Activated B cell treated with CpG ODN at 0.5 μM for 24 hours (primary cell): ENCODE results near the gene MIS18A. TPM values are rescaled to one million over a fixed set of nuclear protein-coding genes. Genes with fewer than 3 reads are reported as not detected.

ENCODE experiments used
- ATAC-seq: fragments of 200-7000 bp; cut with Tn5 transposase; one replicate; pipeline ENCODE4 v1.10.0; 2021; ENCODE audit warnings: low read depth, mild to moderate bottlenecking, moderate library complexity
- CTCF ChIA-PET: fragments of 350-600 bp; sonication (Branson Sonifier 250); formaldehyde crosslinking; loops from one replicate; lab custom pipeline; 2021; ENCODE audit warnings: antibody characterized with exemption; lab: Charles Lee
- POLR2A ChIA-PET: fragments of 350-600 bp; sonication (Branson Sonifier 250); formaldehyde crosslinking; loops from one replicate; lab custom pipeline; 2021; ENCODE audit warnings: antibody characterized with exemption; lab: Charles Lee
- DNase-seq: peaks from one replicate; pipeline ENCODE4 v3.0.0; 2022
- H3K27ac Mint-ChIP-seq: one replicate; pipeline ENCODE4 v1.8.0; 2020; ENCODE audit warnings: mixed read lengths
- H3K27me3 Mint-ChIP-seq: one replicate; pipeline ENCODE4 v1.8.0; 2021; ENCODE audit warnings: mixed read lengths
- H3K36me3 Mint-ChIP-seq: one replicate; pipeline ENCODE4 v1.8.0; 2021; ENCODE audit warnings: low read depth, mixed read lengths
- H3K4me1 Mint-ChIP-seq: one replicate; pipeline ENCODE4 v1.8.0; 2021; ENCODE audit warnings: mixed read lengths
- H3K4me3 Mint-ChIP-seq: one replicate; pipeline ENCODE4 v1.8.0; 2020; ENCODE audit warnings: mild to moderate bottlenecking, mixed read lengths
- H3K9me3 Mint-ChIP-seq: one replicate; pipeline ENCODE4 v1.8.0; 2020; ENCODE audit warnings: mixed read lengths
- intact Hi-C: fragments of 100-400 bp; cut with micrococcal nuclease; formaldehyde crosslinking; loops from one replicate; pipeline ENCODE4 v1.15.1; 2024
- total RNA-seq: library from RNA; stranded (reverse); gene quantifications from 2 replicates; pipeline ENCODE4 v1.2.3, GENCODE V29; 2022
- TF ChIP-seq, protein P1 (sequence below): fragments of 200-600 bp; IDR thresholded peaks from one replicate; pipeline ENCODE4 v1.8.0; 2022; ENCODE audit warnings: antibody characterized with exemption, mild to moderate bottlenecking

Gene MIS18A
- total RNA-seq, 1 donor from 2014 or later: 7.7 TPM

DNA sequence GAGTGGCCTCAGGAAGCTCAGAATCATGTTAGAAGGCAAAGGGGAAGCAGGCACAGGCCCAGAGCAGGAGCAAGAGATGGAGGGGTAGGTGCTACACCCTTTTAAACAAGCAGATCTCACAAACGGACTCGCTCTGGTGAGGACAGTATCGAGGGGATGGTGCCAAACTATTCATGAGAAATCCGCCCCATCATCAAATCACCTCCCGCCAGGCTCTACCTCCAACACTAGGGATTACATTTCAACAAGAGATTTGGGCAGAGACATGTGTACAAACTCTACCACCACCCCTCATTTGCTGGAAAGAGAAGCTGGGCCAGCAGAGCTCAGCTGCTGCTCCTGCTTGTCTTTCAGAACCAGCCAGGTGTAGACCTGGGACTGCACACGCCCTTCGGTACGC lies 32.9 kb downstream of the MIS18A start:
- Mint-ChIP-seq H3K27me3 (peaks cover 12% of the 10 kb centered on the region), H3K9me3 (peaks cover 8% of the 10 kb centered on the region), H3K4me3 (no peak overlapping the region), H3K27ac (no peak overlapping the region), H3K4me1 (no peaks in the 10 kb centered on the region), H3K36me3 (no peaks in the 10 kb centered on the region)
- TF ChIP-seq, protein P1, sequence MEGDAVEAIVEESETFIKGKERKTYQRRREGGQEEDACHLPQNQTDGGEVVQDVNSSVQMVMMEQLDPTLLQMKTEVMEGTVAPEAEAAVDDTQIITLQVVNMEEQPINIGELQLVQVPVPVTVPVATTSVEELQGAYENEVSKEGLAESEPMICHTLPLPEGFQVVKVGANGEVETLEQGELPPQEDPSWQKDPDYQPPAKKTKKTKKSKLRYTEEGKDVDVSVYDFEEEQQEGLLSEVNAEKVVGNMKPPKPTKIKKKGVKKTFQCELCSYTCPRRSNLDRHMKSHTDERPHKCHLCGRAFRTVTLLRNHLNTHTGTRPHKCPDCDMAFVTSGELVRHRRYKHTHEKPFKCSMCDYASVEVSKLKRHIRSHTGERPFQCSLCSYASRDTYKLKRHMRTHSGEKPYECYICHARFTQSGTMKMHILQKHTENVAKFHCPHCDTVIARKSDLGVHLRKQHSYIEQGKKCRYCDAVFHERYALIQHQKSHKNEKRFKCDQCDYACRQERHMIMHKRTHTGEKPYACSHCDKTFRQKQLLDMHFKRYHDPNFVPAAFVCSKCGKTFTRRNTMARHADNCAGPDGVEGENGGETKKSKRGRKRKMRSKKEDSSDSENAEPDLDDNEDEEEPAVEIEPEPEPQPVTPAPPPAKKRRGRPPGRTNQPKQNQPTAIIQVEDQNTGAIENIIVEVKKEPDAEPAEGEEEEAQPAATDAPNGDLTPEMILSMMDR: no peak
- POLR2A ChIA-PET: no interaction called here
- DNase-seq: no peak
- CTCF ChIA-PET: no interaction called here
- intact Hi-C loops: no loop called here
- no peak for ATAC-seq

DNA sequence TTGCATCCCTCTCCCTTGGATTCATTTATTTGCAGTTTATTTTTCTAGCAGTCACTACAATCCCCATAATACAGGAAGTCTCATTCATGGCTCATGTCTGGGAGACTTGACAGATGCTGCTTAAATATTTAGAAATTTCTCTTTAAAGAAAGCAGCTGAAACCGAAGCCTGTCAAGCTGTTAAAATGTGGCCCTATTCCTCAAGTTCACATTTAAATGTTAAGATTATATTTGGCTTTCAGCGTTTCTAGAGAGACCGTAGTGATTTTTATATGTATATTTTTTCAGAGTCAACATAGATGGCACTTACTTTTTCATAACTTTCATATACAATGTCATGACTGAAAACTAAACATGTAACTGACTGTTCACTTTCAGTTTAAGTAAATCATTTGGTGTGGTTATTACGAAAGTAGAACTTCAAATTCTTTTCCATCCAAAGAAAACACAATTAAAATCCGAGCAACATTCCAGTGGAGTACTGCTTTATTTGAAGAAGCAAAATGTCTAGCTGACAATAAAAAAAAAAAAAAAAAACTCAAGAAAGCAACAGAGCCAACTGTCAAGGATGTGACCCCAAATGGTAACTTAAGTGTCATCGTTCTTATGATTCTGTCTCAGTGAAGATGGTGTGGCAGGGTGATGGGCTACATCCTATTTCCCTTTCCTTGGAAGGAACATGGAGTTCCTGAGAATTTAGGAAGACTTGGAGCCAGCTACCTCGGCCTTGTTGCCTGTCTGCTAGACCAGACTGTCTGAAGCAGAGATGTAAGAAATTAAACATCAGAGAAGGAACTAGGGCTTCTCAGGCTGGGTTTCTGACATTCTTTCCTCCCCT lies 37.8 kb downstream of the MIS18A start:
- no peak overlapping the region for H3K4me3 Mint-ChIP-seq
- peaks cover 4% of the 10 kb centered on the region for H3K9me3 Mint-ChIP-seq
- H3K27me3 Mint-ChIP-seq: peaks cover 4% of the 10 kb centered on the region
- intact Hi-C loops: no loop called here
- H3K4me1 Mint-ChIP-seq: no peaks in the 10 kb centered on the region
- ChIA-PET POLR2A (no interaction called here), CTCF (no interaction called here)
- H3K27ac Mint-ChIP-seq: no peak overlapping the region
- DNase-seq (no peak), ATAC-seq (no peak)
- TF ChIP-seq, protein P1: no peak
- no peaks in the 10 kb centered on the region for H3K36me3 Mint-ChIP-seq

- ATAC-seq (no peak), DNase-seq (no peak)
- intact Hi-C loops: no loop called here
- H3K27ac Mint-ChIP-seq: no peak overlapping the region
- H3K9me3 Mint-ChIP-seq: peaks cover 5% of the 10 kb centered on the region
- ChIA-PET CTCF (no interaction called here), POLR2A (no interaction called here)
- H3K4me1 Mint-ChIP-seq: no peaks in the 10 kb centered on the region
- TF ChIP-seq, protein P1: no peak
- H3K27me3 Mint-ChIP-seq: peaks cover 4% of the 10 kb centered on the region
- H3K36me3 Mint-ChIP-seq: no peaks in the 10 kb centered on the region
- H3K4me3 Mint-ChIP-seq: no peak overlapping the region
Observed at GRCh38 chr21:32239551-32239950, 39.3 kb downstream of the MIS18A start.

- ATAC-seq: no peak
- H3K4me1 Mint-ChIP-seq: no peaks in the 10 kb centered on the region
- peaks cover 5% of the 10 kb centered on the region for H3K9me3 Mint-ChIP-seq
- POLR2A ChIA-PET: no interaction called here
- intact Hi-C loops: no loop called here
- DNase-seq: no peak
- no peaks in the 10 kb centered on the region for H3K36me3 Mint-ChIP-seq
- H3K27me3 Mint-ChIP-seq: peaks cover 6% of the 10 kb centered on the region
- no peak overlapping the region for H3K27ac Mint-ChIP-seq
- CTCF ChIA-PET: no interaction called here
- TF ChIP-seq, protein P1: no peak
- H3K4me3 Mint-ChIP-seq: no peak overlapping the region
Observed at GRCh38 chr21:32238063-32238462, 40.8 kb downstream of the MIS18A start.

GRCh38 chr21:32237021-32237420 lies 41.8 kb downstream of the MIS18A start:
- Mint-ChIP-seq H3K4me1 (no peaks in the 10 kb centered on the region), H3K4me3 (no peak overlapping the region), H3K9me3 (peaks cover 5% of the 10 kb centered on the region), H3K36me3 (no peaks in the 10 kb centered on the region), H3K27me3 (peaks cover 6% of the 10 kb centered on the region), H3K27ac (no peak overlapping the region)
- no peak for DNase-seq
- ChIA-PET POLR2A (no interaction called here), CTCF (no interaction called here)
- intact Hi-C loops: no loop called here
- TF ChIP-seq, protein P1: no peak
- no peak for ATAC-seq
